Hepatic stellate cell (primary cell): ENCODE results near the gene IPCEF1.
A peak's percentile ranks its signal among the peaks of the same experiment; 100 is the strongest.
"Not testable (repeated sequence)": the region's sequence is repeated elsewhere in the genome, so short reads cannot be mapped to it uniquely, and the experiment has no call there.

Experiments
- DNase-seq: peaks from one replicate; pipeline ENCODE4 v3.0.0; 2011; ENCODE audit warnings: low spot score

Gene IPCEF1

GRCh38 chr6:154219250-154219649 is 137.4 kb downstream of the IPCEF1 start:
- DNase-seq = no peak

GRCh38 chr6:154218787-154219186 is 137.8 kb downstream of the IPCEF1 start:
- no peak for DNase-seq

- no peak for DNase-seq
These were observed 138.3 kb downstream of the IPCEF1 start for GRCh38 chr6:154218301-154218700.

- DNase-seq = no peak
These were observed 142.8 kb downstream of the IPCEF1 start for GRCh38 chr6:154213782-154214181.

- DNase-seq = no peak
These were observed 145.9 kb downstream of the IPCEF1 start for GRCh38 chr6:154210678-154211077.

GRCh38 chr6:154209555-154209954 is 147.0 kb downstream of the IPCEF1 start:
- DNase-seq = no peak

- no peak for DNase-seq
These were observed 149.6 kb downstream of the IPCEF1 start for GRCh38 chr6:154206996-154207395.

GRCh38 chr6:154206141-154206540 is 150.5 kb downstream of the IPCEF1 start:
- DNase-seq = no peak

GRCh38 chr6:154202958-154203357 is 153.6 kb downstream of the IPCEF1 start:
- no peak for DNase-seq

GRCh38 chr6:154202339-154202738 is 154.3 kb downstream of the IPCEF1 start:
- DNase-seq = no peak

- not testable (repeated sequence) for DNase-seq
These were observed 154.9 kb downstream of the IPCEF1 start for GRCh38 chr6:154201688-154202087.

GRCh38 chr6:154197196-154197860 is 159.3 kb downstream of the IPCEF1 start:
- DNase-seq = peak; percentile 34

GRCh38 chr6:154196333-154196885 is 160.2 kb downstream of the IPCEF1 start:
- DNase-seq = no peak

- DNase-seq = no peak
These were observed 168.9 kb downstream of the IPCEF1 start for GRCh38 chr6:154187714-154188113.

- DNase-seq = no peak
These were observed 169.4 kb downstream of the IPCEF1 start for GRCh38 chr6:154187203-154187602.

- no peak for DNase-seq
These were observed 177.2 kb downstream of the IPCEF1 start for GRCh38 chr6:154179434-154179833.

- DNase-seq = not testable (repeated sequence)
These were observed 184.2 kb downstream of the IPCEF1 start for GRCh38 chr6:154172393-154172792.

- no peak for DNase-seq
These were observed 186.5 kb downstream of the IPCEF1 start for GRCh38 chr6:154170106-154170505.

- DNase-seq = no peak
These were observed 187.3 kb downstream of the IPCEF1 start for GRCh38 chr6:154169193-154169847.

- no peak for DNase-seq
These were observed 189.5 kb downstream of the IPCEF1 start for GRCh38 chr6:154167126-154167525.

GRCh38 chr6:154166140-154166539 is 190.5 kb downstream of the IPCEF1 start:
- DNase-seq = no peak

- DNase-seq = no peak
These were observed 191.1 kb downstream of the IPCEF1 start for GRCh38 chr6:154165478-154165877.

GRCh38 chr6:154164397-154164796 is 192.2 kb downstream of the IPCEF1 start:
- DNase-seq = peak; percentile 41

GRCh38 chr6:154161689-154162088 is 194.9 kb downstream of the IPCEF1 start:
- DNase-seq = no peak
